HepG2 (cell line): ENCODE measurements around the gene URGCP. TPM values are rescaled to one million over a fixed set of nuclear protein-coding genes. Genes with fewer than 3 reads are reported as not detected.

Experiments used
- MXD3 ChIP-seq: IDR thresholded peaks from 2 replicates; pipeline ENCODE4 v1.6.1; 2016; ENCODE audit warnings: mild to moderate bottlenecking, missing biosample characterization, missing genetic modification reagents
- MYPOP ChIP-seq: sonication (generic); formaldehyde crosslinking; IDR thresholded peaks from 2 replicates; pipeline ENCODE4 v1.8.1; 2023; ENCODE audit warnings: mild to moderate bottlenecking, moderate library complexity, missing genetic modification reagents
- POLR2AphosphoS5 ChIP-seq: IDR thresholded peaks from 2 replicates; pipeline ENCODE4 v1.6.1; 2012; ENCODE audit warnings: low read depth, low read length
- RARA ChIP-seq: IDR thresholded peaks from 2 replicates; pipeline ENCODE4 v1.6.1; 2016; ENCODE audit warnings: missing genetic modification reagents, missing compliant biosample characterization
- SCMH1 ChIP-seq: sonication (generic); formaldehyde crosslinking; IDR thresholded peaks from 2 replicates; pipeline ENCODE4 v1.9.0; 2021; ENCODE audit warnings: missing genetic modification reagents, mild to moderate bottlenecking, borderline replicate concordance
- TEF ChIP-seq: sonication (generic); formaldehyde crosslinking; IDR thresholded peaks from 2 replicates; pipeline ENCODE4 v1.5.0; 2020; ENCODE audit warnings: missing genetic modification reagents
- ZBTB4 ChIP-seq: sonication (generic); formaldehyde crosslinking; IDR thresholded peaks from 2 replicates; pipeline ENCODE4 v1.4.0; 2020; ENCODE audit warnings: missing genetic modification reagents, mild to moderate bottlenecking, borderline replicate concordance
- ZC3H13 ChIP-seq: sonication (generic); formaldehyde crosslinking; IDR thresholded peaks from 2 replicates; pipeline ENCODE4 v1.8.1; 2023; ENCODE audit warnings: mild to moderate bottlenecking, missing genetic modification reagents, moderate library complexity
- ZFY ChIP-seq: sonication (generic); formaldehyde crosslinking; IDR thresholded peaks from 2 replicates; pipeline ENCODE4 v1.4.0; 2020; ENCODE audit warnings: missing genetic modification reagents
- ZNF224 ChIP-seq: sonication (generic); formaldehyde crosslinking; IDR thresholded peaks from 2 replicates; pipeline ENCODE4 v1.5.0; 2020; ENCODE audit warnings: mild to moderate bottlenecking, missing genetic modification reagents
- ZNF558 ChIP-seq: sonication (generic); formaldehyde crosslinking; IDR thresholded peaks from 2 replicates; pipeline ENCODE4 v1.9.0; 2022; ENCODE audit warnings: mild to moderate bottlenecking, missing genetic modification reagents, borderline replicate concordance
- polyA plus RNA-seq, 8 experiments: library from polyadenylated mRNA; depleted of rRNA in 3 of 8; stranded (reverse) in 7 of 8; unstranded in 1 of 8; fragments of >200 nt; fragmentation: Illumina TruSeq in 4 of 8; extraction: Trizol in 4 of 8; gene quantifications; 2 replicates each; pipeline versions ENCODE4 v1.2.1 to v1.2.3, GENCODE V29; 2011 to 2016; ENCODE audit warnings: low read depth in 4 of 8, missing spikeins in 1 of 8, mixed read lengths in 1 of 8; ENCODE audit not compliant: insufficient read depth in 1 of 8
- total RNA-seq, 5 experiments: library from RNA; depleted of rRNA; stranded (reverse); fragments of >200 nt; fragmentation: Illumina TruSeq; extraction: Trizol; gene quantifications; 2 replicates each; pipeline ENCODE4 v1.2.3, GENCODE V29; 2016; ENCODE audit warnings: low read depth in 1 of 5
- TF ChIP-seq, protein P1 (sequence below), 2 experiments: fragments of 450-650 bp in 1 of 2; sonication (generic) in 1 of 2; formaldehyde crosslinking; IDR thresholded peaks; 2 replicates each; pipeline versions ENCODE4 v1.5.0 to v1.8.0; 2020 to 2022; ENCODE audit warnings: mild to moderate bottlenecking in 1 of 2, missing genetic modification reagents in 1 of 2
- TF ChIP-seq, protein P2 (sequence below): sonication (generic); formaldehyde crosslinking; IDR thresholded peaks from 2 replicates; pipeline ENCODE4 v1.4.0; 2020; ENCODE audit warnings: missing genetic modification reagents
- TF ChIP-seq, protein P3 (sequence below): sonication (generic); formaldehyde crosslinking; IDR thresholded peaks from 2 replicates; pipeline ENCODE4 v1.5.1; 2020; ENCODE audit warnings: mild to moderate bottlenecking, missing genetic modification reagents, borderline replicate concordance

Gene URGCP
- total and polyA plus RNA-seq, 2 of the 13 experiments (the other 11 are each of a cell fraction or from before 2014, with no cell fraction given), result 22.3 to 25.8 TPM

- TF ChIP-seq MXD3 (peak; percentile 66; the same call in 1 of the 2 replicates), SCMH1 (CRISPR knock-in tag) (no peak), POLR2AphosphoS5 (peak; percentile 92), TEF (no peak), ZBTB4 (CRISPR knock-in tag) (no peak), RARA (CRISPR knock-in tag) (peak; percentile 32), ZNF558 (CRISPR knock-in tag) (no peak), MYPOP (no peak; the same call in 1 of the 2 replicates), ZFY (CRISPR knock-in tag) (peak; percentile 89), ZNF224 (no peak), ZC3H13 (0 out of 2 replicates have a peak, but pooled peaks have one; percentile 45)
- TF ChIP-seq, protein P1, sequence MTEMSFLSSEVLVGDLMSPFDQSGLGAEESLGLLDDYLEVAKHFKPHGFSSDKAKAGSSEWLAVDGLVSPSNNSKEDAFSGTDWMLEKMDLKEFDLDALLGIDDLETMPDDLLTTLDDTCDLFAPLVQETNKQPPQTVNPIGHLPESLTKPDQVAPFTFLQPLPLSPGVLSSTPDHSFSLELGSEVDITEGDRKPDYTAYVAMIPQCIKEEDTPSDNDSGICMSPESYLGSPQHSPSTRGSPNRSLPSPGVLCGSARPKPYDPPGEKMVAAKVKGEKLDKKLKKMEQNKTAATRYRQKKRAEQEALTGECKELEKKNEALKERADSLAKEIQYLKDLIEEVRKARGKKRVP (CRISPR knock-in tag; IDR thresholded peaks at IDR 0.05), result no peak
- TF ChIP-seq, protein P2, sequence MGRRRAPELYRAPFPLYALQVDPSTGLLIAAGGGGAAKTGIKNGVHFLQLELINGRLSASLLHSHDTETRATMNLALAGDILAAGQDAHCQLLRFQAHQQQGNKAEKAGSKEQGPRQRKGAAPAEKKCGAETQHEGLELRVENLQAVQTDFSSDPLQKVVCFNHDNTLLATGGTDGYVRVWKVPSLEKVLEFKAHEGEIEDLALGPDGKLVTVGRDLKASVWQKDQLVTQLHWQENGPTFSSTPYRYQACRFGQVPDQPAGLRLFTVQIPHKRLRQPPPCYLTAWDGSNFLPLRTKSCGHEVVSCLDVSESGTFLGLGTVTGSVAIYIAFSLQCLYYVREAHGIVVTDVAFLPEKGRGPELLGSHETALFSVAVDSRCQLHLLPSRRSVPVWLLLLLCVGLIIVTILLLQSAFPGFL (CRISPR knock-in tag), result no peak
- TF ChIP-seq, protein P3, sequence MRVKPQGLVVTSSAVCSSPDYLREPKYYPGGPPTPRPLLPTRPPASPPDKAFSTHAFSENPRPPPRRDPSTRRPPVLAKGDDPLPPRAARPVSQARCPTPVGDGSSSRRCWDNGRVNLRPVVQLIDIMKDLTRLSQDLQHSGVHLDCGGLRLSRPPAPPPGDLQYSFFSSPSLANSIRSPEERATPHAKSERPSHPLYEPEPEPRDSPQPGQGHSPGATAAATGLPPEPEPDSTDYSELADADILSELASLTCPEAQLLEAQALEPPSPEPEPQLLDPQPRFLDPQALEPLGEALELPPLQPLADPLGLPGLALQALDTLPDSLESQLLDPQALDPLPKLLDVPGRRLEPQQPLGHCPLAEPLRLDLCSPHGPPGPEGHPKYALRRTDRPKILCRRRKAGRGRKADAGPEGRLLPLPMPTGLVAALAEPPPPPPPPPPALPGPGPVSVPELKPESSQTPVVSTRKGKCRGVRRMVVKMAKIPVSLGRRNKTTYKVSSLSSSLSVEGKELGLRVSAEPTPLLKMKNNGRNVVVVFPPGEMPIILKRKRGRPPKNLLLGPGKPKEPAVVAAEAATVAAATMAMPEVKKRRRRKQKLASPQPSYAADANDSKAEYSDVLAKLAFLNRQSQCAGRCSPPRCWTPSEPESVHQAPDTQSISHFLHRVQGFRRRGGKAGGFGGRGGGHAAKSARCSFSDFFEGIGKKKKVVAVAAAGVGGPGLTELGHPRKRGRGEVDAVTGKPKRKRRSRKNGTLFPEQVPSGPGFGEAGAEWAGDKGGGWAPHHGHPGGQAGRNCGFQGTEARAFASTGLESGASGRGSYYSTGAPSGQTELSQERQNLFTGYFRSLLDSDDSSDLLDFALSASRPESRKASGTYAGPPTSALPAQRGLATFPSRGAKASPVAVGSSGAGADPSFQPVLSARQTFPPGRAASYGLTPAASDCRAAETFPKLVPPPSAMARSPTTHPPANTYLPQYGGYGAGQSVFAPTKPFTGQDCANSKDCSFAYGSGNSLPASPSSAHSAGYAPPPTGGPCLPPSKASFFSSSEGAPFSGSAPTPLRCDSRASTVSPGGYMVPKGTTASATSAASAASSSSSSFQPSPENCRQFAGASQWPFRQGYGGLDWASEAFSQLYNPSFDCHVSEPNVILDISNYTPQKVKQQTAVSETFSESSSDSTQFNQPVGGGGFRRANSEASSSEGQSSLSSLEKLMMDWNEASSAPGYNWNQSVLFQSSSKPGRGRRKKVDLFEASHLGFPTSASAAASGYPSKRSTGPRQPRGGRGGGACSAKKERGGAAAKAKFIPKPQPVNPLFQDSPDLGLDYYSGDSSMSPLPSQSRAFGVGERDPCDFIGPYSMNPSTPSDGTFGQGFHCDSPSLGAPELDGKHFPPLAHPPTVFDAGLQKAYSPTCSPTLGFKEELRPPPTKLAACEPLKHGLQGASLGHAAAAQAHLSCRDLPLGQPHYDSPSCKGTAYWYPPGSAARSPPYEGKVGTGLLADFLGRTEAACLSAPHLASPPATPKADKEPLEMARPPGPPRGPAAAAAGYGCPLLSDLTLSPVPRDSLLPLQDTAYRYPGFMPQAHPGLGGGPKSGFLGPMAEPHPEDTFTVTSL (CRISPR knock-in tag), result 0 out of 2 replicates have a peak, but pooled peaks have one; percentile 29
Measured at GRCh38 chr7:43869006-43869866, 37.2 kb downstream of the URGCP start, which contains the start of gene MRPS24 (continued).
